K562 treated with DMSO at 1 percent for 48 hours (cell line): ENCODE measurements around the gene PRKX. TPM values are rescaled to one million over a fixed set of nuclear protein-coding genes. Genes with fewer than 3 reads are reported as not detected.

Source experiments
- total RNA-seq: library from RNA; unstranded; fragments of 300-600 nt; gene quantifications from 2 replicates; pipeline ENCODE4 v1.2.3, GENCODE V29; 2022; ENCODE audit warnings: low replicate concordance; ENCODE audit errors: extremely low read depth

The PRKX gene
- not detected in 2 replicates for total RNA-seq

DNA sequence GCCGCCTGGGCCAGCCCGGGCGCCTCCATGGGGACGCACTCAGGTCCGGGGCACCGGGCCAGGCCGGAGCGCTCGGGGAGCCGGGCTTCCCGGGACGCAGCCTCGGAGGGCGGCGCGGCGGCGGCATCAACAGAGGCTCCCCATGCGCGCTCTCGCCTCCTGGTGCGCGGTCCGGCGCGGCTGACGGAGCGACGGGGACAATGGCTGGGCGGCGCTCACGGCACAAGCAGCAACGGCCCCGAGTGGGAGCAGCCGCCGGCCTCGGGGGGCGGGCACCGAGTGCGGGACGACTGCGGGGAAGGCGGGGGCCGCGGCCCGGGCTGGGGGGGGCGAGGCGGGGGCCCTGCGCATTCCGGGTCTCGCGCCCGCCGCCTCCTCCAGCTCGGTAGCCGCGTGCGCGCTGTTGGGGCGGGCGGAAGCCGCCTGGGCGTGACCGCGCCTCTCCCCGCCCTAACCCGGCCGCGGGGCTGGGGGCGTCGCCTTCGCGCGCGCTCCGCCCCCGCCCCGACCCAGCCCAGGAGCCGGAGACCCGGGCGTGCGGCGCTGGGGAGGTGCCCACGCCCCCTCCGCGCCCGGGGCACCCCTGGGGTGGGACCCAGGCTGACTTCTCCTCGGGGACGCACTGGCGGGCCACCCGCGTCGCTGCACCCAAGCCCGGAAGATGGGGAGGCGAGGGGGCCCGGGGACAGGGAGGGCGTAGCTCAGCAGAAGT, at the start of gene PRKX:
Gene PRKX, minus strand, starts transcription at position 425 of the 712 bp plus-strand sequence. Its CDS starts 396 bp downstream, at position 29.

